Stimulated activated CD8-positive, alpha-beta memory T cell treated with anti-CD3 and anti-CD28 coated beads, Interleukin-15, amount 100 ng/mL, for 1 hour (primary cell): ENCODE measurements around the gene ARPC5.

Experiments
- DNase-seq: peaks from one replicate; pipeline ENCODE4 v3.0.0-alpha.2; 2020; ENCODE audit warnings: low read depth

ARPC5 gene

DNA sequence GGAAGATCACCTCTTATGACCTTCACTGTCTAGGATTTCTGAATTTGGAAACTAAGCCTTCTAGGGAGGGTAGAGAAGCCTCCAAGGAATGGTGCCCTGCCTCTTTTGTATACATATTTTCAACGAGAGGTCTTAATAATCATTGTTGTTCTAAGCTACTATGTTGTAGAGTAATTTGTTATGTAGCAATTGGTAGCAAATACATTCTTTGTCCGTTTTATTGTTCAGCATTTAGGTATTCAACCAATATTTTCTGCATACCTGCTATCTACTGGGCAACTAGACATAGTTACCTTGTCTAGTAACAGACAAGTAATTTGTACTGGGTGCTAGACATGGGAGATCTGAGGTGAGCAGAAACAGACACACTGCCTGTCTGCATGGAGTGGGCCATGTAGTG lies 24.6 kb downstream of the ARPC5 start:
- DNase-seq: no peak

DNA sequence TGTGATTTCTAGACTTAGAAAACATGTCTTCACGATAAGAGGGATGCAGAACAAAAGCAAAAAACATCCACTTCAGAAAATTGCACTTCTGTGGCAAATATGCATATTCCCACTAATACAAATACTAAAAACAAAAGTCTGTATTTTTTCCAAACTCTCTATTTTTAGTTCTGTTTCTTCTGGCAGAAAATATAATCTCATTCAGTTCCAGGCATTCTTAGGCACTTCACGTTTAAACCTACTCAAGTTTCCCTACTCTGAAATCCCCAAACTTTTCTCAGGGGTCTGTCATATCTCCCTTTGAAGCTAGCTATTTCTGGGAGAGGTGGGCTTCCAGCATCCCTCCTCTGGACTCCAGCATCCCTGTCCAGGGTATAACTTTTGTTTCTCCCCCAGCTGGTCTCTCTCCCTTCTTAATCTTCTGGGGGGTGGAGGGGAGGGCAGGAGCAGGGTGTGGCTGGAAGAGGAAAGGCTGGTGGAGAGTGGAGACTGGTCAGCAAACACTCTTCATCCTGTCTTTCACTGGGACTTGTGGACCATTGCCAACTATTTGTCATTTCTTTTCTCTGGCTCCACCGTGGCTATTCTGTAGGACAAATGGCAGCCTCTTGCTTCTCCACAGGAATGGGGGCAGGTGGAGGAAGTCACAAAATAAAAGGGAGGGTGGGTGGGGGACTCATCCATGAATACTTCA lies 25.7 kb downstream of the ARPC5 start:
- DNase-seq: no peak

DNA sequence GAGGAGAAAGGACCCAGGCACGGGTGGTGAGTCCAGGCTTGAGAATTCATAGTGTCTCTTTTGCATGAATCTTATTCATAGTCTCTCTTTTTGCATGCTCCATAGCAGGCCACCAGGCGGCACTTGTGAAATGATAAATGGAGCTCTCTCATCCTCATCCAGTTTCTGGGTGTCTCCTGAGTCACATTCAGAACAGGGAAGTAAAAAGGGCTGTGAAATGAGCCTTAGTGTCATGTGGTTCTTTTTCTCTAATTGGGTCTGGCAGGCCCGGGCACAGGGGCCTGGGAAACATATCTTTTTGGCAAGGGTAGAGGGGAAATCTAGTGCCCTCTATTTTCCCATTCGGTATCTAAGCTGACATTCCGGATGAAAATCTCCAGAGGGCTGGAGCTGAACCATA lies 26.3 kb downstream of the ARPC5 start:
- no peak for DNase-seq

DNA sequence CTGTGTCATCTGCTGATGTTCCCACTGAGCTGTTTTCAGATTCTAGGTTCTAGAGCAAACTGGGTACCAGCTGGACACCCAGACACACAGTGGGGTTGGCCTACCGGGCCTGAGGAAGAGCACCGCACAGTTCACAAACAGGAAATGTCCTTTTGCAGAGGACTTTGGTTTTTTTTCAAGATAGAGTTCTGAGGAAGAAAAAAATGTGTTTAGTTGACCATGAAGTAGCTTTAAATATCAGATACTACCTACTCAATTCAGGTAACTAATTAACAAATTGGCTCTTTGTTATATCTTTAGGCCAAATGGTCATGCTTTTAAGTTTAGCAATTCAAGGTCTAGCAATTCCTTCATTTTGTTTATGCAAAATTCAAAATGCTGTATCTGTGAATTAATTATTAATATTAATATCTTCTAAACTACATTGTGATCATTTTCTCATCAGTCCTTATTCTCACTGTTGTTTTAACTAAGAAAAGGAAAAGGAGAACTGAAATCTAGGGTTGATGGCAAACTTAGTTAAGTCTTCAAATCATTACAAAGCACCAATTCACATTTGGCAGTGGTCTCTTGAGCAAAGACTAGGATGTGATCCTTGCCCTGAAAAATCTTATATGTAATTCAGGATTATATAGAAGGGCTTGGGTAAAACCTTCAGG lies 28.1 kb downstream of the ARPC5 start:
- no peak for DNase-seq

DNA sequence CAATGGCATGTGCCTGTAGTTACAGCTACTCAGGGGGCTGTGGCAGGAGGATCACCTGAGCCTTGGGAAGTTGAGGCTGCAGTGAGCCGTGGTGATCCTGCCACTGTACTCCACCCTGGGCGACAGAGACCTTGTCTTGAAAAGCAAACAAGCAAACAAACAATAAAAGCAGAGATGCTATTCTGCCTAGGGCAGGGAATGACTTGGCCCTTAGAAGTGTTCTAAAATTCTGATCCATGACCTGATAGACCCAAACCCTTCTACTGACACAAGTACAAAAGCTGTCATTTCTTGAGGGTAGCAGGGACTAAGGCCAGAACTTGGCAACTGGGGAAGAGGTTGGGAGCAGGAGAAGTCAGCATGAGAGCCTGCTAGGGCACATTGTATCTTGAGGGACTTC lies 29.7 kb downstream of the ARPC5 start:
- no peak for DNase-seq

DNA sequence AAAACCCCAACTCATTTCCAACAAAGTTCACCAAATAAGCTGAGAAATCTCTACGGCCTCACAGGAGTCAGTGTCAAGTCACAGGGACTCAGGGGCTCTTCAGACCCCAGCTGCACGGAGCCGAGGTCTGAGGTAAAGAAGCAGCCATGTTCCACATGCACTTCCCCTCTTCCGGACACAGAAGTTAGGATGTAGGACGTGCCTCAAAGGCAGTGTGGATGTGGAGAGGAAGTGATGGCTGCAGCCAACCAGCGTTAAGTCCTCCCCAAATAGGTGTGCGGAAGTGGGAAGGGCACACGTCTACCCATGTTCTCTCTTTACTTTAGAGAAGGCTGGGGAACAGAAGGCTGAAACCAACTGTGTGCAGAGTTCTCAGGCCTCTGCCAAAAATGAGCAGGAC lies 30.8 kb downstream of the ARPC5 start:
- DNase-seq: no peak

DNA sequence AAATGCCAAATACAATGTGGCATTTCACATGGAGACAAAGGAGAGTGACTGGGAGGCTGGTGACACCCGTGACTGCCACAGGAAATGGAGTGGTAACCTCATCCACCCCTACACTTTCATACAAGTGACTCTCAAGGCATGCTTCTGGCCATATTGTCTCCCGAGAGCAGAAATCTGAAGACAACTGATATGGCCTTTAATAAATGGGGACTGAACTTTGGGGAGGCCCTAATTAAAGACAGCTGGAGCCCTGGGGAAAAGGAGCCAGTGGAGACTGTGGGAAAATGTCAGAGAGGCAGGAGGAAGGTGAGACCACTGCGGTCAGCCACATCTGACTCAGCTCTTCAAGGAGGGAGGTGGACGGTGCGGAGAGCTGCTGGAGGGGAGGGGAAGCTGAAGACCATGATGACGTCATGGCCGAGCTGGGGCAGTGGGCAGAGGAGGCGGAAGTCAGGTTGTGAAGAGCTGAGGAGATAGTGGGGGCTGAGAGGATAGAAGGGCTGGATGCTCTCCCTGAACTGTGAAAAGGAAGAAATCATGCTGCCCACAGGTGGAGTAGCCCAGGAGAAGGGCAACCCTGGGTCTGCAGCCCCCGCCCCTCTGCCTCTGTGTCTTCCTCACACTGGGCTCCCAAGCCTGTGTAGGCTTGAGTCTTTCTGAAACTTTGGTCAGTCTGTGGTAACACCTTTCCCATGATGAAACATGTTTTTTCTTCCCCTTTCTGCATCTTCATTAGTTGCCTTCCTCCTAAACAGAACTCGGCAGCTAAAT lies 31.4 kb downstream of the ARPC5 start:
- no peak for DNase-seq

DNA sequence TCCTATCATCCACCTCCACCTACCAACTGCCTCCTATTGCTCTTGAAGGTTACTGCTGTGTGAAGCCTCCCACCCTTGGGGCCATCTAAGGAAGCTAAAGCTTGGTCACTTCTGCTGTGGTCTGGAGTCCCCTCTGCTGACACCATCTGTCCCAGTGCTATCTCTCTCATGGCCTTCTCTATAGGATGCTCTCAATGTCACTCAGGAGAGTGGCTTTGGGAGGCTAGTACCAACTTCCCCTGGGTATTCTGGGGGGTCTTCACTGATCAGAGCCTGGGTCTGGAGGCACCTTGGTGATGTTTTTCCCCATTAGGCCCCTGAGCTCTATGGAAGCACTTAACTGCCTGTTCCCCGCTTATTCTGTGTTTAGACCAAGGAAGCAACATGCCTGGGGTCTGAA lies 33.1 kb downstream of the ARPC5 start:
- DNase-seq: no peak

DNA sequence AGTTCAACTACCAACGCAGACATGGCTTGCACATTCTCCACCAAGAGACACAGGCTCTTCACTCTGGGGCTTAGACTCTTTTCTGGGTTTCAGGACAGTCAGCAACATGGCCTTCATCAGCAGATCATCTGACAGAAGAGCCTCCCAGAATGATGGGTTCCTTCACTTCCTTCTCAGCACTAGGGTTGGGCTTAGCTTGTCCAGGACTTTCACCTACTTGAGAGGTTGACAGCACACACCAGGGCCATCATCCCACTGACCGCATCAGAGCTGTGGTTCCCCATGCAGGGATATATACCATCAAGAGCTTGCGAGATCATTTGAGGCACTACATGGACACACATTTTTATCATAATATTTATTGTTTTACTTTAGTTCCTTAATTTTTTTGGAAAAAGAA lies 34.9 kb downstream of the ARPC5 start:
- no peak for DNase-seq

DNA sequence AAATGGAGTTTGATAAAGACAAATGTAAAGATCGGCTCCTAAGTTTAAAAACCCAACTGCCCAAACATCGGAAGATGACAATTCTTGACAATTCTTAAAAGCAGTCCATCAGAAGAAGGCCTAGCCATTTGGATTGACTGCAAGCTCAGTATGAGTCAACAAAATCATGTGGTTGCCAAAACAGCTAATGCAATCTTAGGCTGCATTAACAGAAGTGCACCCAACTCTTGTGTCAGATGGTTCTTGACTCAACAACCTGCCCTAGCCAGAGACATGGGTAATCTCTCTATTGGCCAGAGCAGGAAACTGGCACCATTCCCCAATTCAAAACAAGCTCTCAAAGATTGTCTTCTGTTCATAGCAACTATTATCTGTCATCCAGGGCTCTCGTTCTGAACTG lies 35.4 kb downstream of the ARPC5 start:
- DNase-seq: no peak

DNA sequence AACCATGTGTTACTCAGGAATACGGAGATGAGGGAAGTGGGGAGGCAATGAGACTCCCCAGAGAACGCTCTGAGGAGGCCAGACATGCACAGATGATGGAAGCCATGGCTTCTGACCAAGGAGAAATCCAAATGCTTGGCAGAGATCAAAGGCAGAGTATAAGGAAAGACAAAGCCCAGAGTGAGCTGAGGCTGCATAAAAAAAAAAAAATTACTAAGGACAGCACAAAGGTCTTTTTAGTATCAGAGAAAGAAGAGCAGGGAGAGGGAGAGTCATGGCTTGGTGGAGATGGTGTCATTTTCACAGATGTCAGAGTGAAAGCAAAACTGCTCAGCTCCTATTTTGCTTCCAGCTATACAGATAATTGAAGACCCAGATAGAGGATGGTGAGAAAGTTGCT lies 37.2 kb downstream of the ARPC5 start:
- no peak for DNase-seq

DNA sequence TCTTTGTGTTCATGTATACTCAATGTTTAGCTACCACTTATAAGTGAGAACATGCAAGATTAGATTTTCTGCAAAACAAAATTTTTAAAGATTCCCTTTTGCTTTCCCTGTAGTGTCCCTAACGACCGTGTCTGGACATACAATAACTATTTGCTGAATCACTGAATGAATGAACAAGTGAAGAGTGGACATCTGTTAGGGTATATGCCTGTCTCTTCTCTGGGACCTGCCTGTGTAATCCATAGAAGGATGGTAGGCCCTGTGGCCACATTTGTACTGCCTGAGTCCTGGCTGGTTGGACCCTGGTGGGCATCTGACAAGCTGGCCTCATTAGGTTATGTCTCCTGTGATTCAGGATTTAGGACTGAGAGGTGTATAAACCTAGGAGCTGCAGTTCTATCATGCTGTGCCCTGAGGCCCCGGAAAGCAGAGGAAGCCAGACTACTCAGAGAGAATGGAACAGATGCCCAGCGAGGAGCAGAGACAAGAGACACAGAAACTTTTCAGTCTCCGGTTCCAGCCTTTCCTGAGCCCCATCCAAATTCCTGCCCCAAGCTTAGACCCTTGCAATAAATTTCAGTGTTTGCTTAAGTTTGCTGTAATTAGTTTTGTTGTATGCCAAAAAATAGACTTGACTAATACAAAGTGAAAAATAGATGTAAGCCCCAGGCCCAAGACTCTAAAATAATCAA lies 37.8 kb downstream of the ARPC5 start:
- no peak for DNase-seq

DNA sequence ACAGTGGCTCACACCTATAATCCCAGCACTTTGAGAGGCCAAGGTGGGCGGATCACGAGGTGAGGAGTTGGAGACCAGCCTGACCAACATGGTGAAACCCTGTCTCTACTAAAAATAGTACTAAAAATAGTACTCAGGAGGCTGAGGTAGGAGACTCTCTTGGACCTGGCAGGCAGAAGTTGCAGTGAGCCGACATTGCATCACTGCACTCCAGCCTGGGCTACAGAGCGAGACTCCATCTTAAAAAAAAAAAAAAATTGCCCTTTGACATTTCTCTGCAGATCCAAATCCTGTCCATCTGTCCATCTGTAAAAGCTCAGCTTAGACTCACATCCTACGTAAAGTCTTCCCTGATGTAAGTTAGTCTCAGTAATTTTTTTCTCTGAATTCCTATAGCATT lies 39.1 kb downstream of the ARPC5 start:
- no peak for DNase-seq

DNA sequence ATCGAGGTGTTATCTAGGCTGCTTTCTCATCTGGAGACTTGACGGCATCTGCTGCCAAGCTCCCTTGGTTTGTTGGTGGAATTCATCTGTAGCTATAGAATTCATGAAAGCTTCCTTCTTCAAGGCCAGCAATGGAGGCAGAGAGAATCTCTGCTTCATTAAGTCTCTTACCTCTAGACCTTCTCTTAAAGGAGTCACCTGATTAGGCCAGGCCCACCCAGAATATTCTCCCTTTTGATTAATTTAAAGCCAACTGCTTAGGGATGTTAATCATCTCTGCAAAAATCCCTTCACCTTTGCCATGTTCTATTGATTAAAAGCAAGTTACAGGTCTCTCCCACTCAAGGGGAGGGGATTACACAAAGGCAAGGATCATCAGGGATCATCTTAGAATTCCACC lies 40.0 kb downstream of the ARPC5 start:
- no peak for DNase-seq

DNA sequence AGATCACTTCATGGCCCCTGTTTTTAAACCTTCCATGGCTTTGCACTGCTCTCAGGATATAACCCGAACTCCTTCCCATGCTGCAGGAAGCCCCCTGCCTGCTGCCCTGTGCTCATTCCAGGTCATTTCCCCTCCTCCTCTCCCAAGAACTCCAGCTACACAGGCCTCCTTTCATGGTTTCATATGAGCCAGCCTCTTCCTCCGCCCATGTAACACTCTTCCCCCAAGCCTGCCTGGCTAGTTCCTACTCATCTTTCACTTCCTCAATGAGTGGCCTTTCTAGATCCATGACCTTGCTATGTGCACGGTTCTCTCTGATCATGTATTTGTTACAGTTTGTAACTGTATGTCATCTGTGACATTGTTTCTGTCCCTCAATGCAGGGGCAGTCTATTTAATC lies 42.2 kb downstream of the ARPC5 start:
- DNase-seq: no peak

DNA sequence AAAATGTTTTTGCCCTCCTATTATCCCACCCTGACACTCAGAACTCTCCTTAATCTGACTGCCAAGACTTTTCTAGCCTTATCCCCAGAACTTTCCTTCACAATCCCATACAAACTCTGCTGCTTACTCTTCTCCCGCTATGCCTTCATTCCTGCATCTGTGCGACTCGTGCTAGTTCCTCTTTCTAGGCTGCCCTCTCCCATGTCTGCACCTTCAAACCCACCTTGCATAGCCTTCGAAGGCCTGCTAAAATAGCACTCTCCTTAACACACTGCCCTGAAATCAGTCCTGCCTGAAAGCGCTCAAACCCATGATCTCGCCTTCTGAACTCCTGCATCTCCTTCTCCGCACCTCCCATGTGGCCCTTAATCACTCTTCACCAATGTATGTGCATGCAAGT lies 42.9 kb downstream of the ARPC5 start:
- no peak for DNase-seq

DNA sequence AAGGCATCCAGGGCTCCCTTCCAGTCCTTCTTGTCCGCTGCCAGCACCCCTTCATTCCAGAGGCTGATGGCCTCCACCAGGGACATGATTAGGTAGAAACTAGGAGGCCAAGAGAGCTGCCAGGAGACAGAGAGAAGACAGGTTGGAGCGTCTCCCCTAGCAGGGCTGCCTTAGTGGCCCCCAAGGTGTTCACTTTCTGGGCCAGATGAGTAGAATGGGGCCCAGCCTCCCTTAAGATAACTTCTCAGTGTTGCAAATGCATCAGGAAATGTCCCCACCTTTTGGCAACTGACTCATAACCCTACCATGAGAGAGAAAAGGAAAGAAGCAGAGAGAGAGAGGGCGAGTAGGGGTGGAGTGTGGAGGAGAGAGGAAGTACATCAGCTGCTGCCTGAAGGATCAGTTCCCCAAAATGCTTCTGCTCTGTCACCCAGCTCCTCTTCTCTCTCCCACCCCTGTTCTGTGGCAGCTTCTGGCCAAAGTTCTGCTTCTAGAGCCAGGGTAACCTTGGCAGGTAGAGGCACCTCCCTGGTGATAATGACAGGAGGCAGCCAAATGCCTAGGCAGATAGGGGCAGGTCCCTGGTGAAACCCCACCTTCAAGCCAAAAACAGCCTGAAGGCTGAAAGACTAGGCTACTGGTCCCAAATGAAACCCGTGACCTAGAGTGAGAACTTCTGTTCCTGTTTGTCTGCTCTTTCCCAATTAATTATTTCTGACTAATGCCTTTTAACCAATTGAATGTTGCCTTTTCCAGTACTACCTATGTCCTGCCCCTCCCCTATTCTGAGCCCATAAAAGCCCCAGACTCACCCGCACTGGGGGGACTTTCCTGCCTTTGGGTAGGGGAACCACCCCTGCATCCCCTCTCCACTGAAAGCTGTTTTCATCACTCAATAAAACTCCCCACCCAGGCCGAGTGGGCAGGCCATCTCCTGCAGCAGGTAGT lies 45.1 kb downstream of the ARPC5 start, which contains the start of gene NCF2:
NCF2 (minus strand) TSS at position 216 of the 948 bp plus-strand sequence; CDS start at position 86, 130 bp downstream.
- no peak for DNase-seq

DNA sequence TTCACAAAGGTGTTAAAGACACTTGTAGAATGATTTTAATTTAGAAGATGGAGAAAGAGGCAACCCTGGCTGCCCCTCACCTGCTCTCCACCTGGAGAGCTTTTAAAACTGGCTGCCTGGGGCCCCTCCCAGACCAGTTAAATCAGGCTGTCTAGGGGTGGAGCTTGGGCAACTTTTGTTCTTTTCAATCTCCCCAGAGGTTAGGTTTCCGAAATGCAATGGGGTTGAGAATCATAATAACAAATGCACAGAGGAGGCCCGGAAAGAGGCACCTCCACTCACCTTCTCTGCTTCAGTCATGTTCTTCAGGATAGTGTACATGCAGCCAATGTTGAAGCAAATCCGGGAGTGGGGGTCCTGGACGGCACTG lies 45.7 kb downstream of the ARPC5 start:
- DNase-seq: no peak

DNA sequence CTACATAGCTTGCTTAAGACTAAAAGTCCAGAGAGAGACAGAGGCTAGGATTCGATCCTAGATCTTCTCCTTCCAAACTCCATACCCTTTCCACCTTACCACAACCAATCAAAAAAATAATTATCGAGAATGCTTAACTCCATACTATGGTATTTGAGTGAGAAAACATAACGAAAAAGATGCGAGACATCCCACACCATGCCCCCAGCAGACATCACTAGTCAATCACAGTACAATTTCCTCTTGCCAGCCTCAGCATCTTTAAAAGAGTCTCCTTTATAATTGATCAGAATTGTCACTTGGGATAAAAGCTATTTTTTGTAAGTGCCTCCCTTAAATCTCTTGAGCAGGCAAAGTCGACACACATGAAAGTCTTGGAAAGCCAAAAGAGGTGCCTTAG lies 46.2 kb downstream of the ARPC5 start:
- DNase-seq: no peak

DNA sequence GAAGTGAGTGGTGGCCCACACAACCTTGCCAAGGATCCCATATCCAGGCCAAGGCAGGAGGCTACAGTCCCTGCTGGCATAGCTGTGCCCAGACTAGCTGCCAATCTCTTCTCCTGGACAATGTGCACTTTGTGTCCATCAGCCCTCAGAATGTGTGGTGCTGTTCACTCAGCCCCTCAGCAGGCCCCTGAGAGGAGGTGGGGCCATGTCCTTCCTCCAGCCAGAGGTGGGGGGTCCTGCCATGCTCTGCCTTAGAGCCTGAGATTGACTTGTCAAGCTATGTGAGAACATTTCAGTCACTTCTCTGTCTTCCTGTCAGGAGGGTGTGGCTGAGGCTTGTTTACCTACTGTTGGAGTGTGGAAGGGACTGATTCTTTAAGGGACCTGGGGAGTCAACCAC lies 46.8 kb downstream of the ARPC5 start:
- DNase-seq: no peak

DNA sequence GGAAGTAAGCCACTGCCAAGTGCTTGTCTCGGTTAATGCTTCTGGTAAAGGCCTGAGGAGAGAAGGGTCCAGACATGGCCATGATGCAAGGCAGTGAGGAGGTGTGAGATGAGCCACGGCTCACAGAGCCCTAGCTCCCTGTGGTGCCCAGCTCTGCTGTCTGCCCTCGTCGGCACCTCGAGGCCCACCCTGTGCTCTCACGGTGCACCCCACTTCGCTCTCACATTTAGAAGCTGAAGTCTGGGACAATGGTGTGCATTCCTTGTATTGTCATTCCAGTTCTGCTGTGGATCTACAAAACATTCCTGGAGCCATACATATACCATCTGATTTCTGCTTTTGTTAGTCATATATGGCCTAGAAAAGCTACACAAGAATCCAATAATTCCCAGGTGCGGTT lies 48.7 kb downstream of the ARPC5 start:
- no peak for DNase-seq

DNA sequence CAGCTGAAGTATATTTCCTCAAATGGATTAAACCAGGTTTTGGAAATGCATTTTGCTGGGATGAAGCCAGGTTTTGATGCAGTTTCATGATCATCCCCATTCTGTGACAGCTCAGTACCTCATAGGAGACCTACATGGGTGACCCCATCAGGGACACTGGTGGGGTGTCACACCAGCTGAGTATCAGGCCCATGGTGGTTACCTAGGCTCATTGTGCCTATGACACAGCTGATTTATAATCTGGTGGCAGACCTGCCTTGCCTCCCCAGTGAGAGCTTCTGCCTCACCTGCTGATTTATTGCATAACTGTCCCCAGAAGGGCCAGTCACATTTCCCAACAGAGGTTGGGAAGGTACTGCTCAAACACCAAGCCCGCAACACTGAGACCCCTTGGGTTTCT lies 49.1 kb downstream of the ARPC5 start:
- DNase-seq: no peak
